Measurements from ENCODE around the gene SSPN. TPM values are rescaled to one million over a fixed set of nuclear protein-coding genes. Genes with fewer than 3 reads are reported as not detected.

SSPN gene
- total RNA-seq, 4 donors from 2014 or later, result 0.99 to 11.3 (median 3.1) TPM

GRCh38 chr12:26281320-26281719, 85.9 kb downstream of the SSPN start:
- Histone ChIP-seq H3K4me3 (no peak overlapping the region), H3K9me3 (no peaks in the 10 kb centered on the region), H3K27ac (no peak overlapping the region), H3K4me1 (peaks cover 0 to 6% (median 0%) of the 10 kb centered on the region in 3 donors), H3K27me3 (no peaks in the 10 kb centered on the region), H3K36me3 (no peaks in the 10 kb centered on the region)
- intact Hi-C loops (cut with DNase I), result no loop called here
- DNase-seq, result no peak
- 64 to 93% methylated on average over 4 of the region's 4 CpGs for whole genome bisulfite sequencing, 2 donors
- TF ChIP-seq CTCF (IDR thresholded peaks at IDR 0.05), result no peak
- no peak for TF ChIP-seq POLR2A (IDR thresholded peaks at IDR 0.05)

GRCh38 chr12:26282339-26282940, 87.1 kb downstream of the SSPN start:
- Histone ChIP-seq H3K9me3 (no peaks in the 10 kb centered on the region), H3K36me3 (no peaks in the 10 kb centered on the region), H3K4me1 (peaks cover 0 to 9% (median under 1%) of the 10 kb centered on the region in 3 donors), H3K4me3 (no peak overlapping the region), H3K27ac (no peak overlapping the region), H3K27me3 (no peaks in the 10 kb centered on the region)
- DNase-seq, result no peak
- intact Hi-C loops (cut with DNase I), result no loop called here
- WGBS, 2 donors, result 92% methylated on average over 3 to 4 of the region's 4 CpGs
- TF ChIP-seq CTCF (IDR thresholded peaks at IDR 0.05) (no peak), POLR2A (IDR thresholded peaks at IDR 0.05) (no peak)

GRCh38 chr12:26283046-26283445, 87.7 kb downstream of the SSPN start:
- intact Hi-C loops (cut with DNase I), result no loop called here
- Histone ChIP-seq H3K27me3 (no peaks in the 10 kb centered on the region), H3K4me1 (peaks cover 0 to 15% (median 7%) of the 10 kb centered on the region in 3 donors), H3K9me3 (no peaks in the 10 kb centered on the region), H3K4me3 (no peak overlapping the region), H3K27ac (no peak overlapping the region), H3K36me3 (no peaks in the 10 kb centered on the region)
- no peak for DNase-seq
- TF ChIP-seq POLR2A (IDR thresholded peaks at IDR 0.05) (no peak), CTCF (IDR thresholded peaks at IDR 0.05) (no peak)
- 60 to 63% methylated on average over 1 of the region's 1 CpG for WGBS, 2 donors

- TF ChIP-seq CTCF (IDR thresholded peaks at IDR 0.05) (no peak), POLR2A (IDR thresholded peaks at IDR 0.05) (no peak)
- intact Hi-C loops (cut with DNase I), result no loop called here
- Histone ChIP-seq H3K4me3 (no peak overlapping the region), H3K9me3 (no peaks in the 10 kb centered on the region), H3K27me3 (no peaks in the 10 kb centered on the region), H3K4me1 (peaks cover 0 to 17% (median 11%) of the 10 kb centered on the region in 3 donors), H3K27ac (no peak overlapping the region), H3K36me3 (no peaks in the 10 kb centered on the region)
- 78 to 83% methylated on average over 2 of the region's 2 CpGs for WGBS, 2 donors
- DNase-seq, result no peak
Measured at GRCh38 chr12:26283617-26284016, 88.2 kb downstream of the SSPN start.

- no peak for DNase-seq
- TF ChIP-seq CTCF (IDR thresholded peaks at IDR 0.05), result no peak
- no peak for TF ChIP-seq POLR2A (IDR thresholded peaks at IDR 0.05)
- H3K27ac ChIP-seq, result no peak overlapping the region
- 100% methylated on average over 1 of the region's 1 CpG for WGBS, 2 donors
- intact Hi-C loops (cut with DNase I), result no loop called here
- no peaks in the 10 kb centered on the region for H3K36me3 ChIP-seq
- H3K4me3 ChIP-seq, result no peak overlapping the region
- no peaks in the 10 kb centered on the region for H3K9me3 ChIP-seq
- peaks cover 0 to 16% (median 11%) of the 10 kb centered on the region in 3 donors for H3K4me1 ChIP-seq
- H3K27me3 ChIP-seq, result no peaks in the 10 kb centered on the region
Measured at GRCh38 chr12:26285401-26285800, 90.0 kb downstream of the SSPN start.

All from esophagus squamous epithelium (tissue), 5 donors.